ENCODE results near the gene PLEKHA4.

DNA sequence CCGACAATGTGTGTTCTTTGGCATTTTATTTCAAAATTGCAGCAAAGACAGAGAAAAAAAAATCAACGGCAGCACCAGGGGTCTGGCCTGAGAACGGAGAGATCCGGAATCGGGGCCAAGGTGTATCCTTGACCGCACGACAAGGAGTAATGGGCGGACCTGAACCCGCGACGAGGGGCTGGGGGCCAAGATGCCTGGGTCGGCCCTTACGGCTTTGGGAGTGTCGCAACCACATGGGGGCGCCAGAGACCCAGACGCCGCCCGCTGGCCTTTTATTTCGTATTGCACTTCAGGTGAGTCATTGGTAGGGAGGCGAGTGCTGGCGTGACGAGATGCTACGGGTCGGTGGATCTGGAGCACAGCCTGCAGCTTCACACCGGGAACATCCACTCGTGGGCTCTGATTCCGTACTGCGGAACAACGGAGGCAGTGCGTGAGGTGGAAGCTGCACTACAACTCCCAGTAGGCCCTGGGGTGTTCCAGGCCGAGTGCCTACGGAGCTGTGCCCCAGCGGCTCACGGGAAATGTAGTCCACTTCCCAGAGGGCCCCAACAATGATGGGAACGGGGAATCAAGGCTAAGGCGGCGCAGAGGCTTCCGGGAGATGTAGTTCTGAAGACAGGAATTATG is 73.2 kb downstream of the PLEKHA4 start:
- no peak for TF ChIP-seq POLR2A (IDR thresholded peaks at IDR 0.05)
- TF ChIP-seq, protein P1, sequence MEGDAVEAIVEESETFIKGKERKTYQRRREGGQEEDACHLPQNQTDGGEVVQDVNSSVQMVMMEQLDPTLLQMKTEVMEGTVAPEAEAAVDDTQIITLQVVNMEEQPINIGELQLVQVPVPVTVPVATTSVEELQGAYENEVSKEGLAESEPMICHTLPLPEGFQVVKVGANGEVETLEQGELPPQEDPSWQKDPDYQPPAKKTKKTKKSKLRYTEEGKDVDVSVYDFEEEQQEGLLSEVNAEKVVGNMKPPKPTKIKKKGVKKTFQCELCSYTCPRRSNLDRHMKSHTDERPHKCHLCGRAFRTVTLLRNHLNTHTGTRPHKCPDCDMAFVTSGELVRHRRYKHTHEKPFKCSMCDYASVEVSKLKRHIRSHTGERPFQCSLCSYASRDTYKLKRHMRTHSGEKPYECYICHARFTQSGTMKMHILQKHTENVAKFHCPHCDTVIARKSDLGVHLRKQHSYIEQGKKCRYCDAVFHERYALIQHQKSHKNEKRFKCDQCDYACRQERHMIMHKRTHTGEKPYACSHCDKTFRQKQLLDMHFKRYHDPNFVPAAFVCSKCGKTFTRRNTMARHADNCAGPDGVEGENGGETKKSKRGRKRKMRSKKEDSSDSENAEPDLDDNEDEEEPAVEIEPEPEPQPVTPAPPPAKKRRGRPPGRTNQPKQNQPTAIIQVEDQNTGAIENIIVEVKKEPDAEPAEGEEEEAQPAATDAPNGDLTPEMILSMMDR (IDR thresholded peaks at IDR 0.05), result peak; percentile 96 to 99 (median 98)
